Panc1 (cell line): ENCODE measurements around the gene CDH12.

Experiments used
- CTCF ChIP-seq: fragments of 450-650 bp; IDR thresholded peaks from 2 replicates; pipeline ENCODE4 v1.5.1; 2017; ENCODE audit warnings: mild to moderate bottlenecking
- POLR2AphosphoS5 ChIP-seq: IDR thresholded peaks from 2 replicates; pipeline ENCODE4 v1.6.1; 2012; ENCODE audit warnings: mild to moderate bottlenecking, low read depth, low read length, moderate library complexity

GRCh38 chr5:22341406-22341805 is 511.7 kb downstream of the CDH12 start:
- TF ChIP-seq CTCF = no peak
- TF ChIP-seq POLR2AphosphoS5 = no peak
